Large intestine (tissue), 3 donors: ENCODE results near the gene PRDM16. TPM values are rescaled to one million over a fixed set of nuclear protein-coding genes. Genes with fewer than 3 reads are reported as not detected.

Experiments used
- DNase-seq, 2 donors: peaks; one replicate each; pipeline versions ENCODE4 v3.0.0 to v3.0.0-alpha.2; 2013
- H3K27ac ChIP-seq: one replicate; pipeline ENCODE4 v1.5.1; 2013; ENCODE audit warnings: low read length
- H3K27me3 ChIP-seq: 2 replicates; pipeline ENCODE4 v1.6.1; 2013; ENCODE audit warnings: low read length; ENCODE audit not compliant: control insufficient read depth, insufficient read depth
- H3K36me3 ChIP-seq: 2 replicates; pipeline ENCODE4 v1.6.1; 2013; ENCODE audit warnings: low read length; ENCODE audit not compliant: control insufficient read depth, insufficient read depth
- H3K4me1 ChIP-seq: one replicate; pipeline ENCODE4 v1.6.1; 2013; ENCODE audit warnings: low read length; ENCODE audit not compliant: control insufficient read depth, insufficient read depth
- H3K4me3 ChIP-seq: one replicate; pipeline ENCODE4 v1.5.1; 2013; ENCODE audit warnings: low read length
- H3K9me3 ChIP-seq: one replicate; pipeline ENCODE4 v1.6.1; 2013; ENCODE audit warnings: mild to moderate bottlenecking, low read depth, low read length, moderate library complexity; ENCODE audit not compliant: control insufficient read depth
- WGBS: methylation state at CpG from one replicate; pipeline ENCODE4 v1.1.5; 2013; ENCODE audit warnings: low lambda C conversion rate; ENCODE audit not compliant: insufficient coverage; 5-methylcytosine and 5-hydroxymethylcytosine counted together
- polyA plus RNA-seq: library from polyadenylated mRNA; unstranded; fragments of 120-200 nt; gene quantifications from one replicate; pipeline ENCODE4 v1.2.1, GENCODE V29; 2013

Gene PRDM16
- polyA plus RNA-seq, 1 donor = 20.6 TPM

GRCh38 chr1:3440711-3441409 is 371.9 kb downstream of the PRDM16 start:
- no peak overlapping the region for H3K27ac ChIP-seq
- WGBS = 80% methylated on average over 1 of the region's 20 CpGs

DNA sequence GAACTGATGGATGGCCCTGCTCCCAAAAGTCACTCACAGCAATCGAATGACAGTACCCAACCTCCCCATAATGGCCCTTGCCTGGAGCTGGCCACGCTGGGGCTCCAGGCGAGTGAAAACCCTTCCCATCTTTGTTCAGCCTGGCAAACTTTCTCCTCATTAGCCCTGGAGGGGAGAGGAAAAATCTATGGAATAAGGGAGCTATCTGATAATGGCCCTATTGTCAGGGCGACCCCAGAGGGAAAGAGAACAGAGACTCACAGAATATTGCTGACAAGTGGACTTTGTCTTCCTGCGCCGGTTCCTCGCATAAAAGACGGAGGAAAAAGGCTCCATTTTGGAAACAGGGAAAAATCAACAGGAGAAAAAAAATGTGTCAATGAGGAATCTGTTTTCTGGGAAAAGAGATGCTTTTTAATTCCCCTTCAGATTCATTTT is 372.4 kb downstream of the PRDM16 start:
- peak in 1 of 2 donors; percentile 30 for DNase-seq
- Histone ChIP-seq H3K4me1 (no peaks in the 10 kb centered on the region), H3K36me3 (no peaks in the 10 kb centered on the region), H3K27me3 (peaks cover 8% of the 10 kb centered on the region), H3K9me3 (no peaks in the 10 kb centered on the region), H3K27ac (no peak overlapping the region), H3K4me3 (no peak overlapping the region)
- WGBS = 4% methylated on average over 3 of the region's 8 CpGs

More at GRCh38 chr1:3440711-3441409, 371.9 kb downstream of the PRDM16 start:
- H3K36me3 ChIP-seq = no peaks in the 10 kb centered on the region
- DNase-seq = no peak
- no peak overlapping the region for H3K4me3 ChIP-seq
- H3K9me3 ChIP-seq = no peaks in the 10 kb centered on the region
- H3K27me3 ChIP-seq = peaks cover 8% of the 10 kb centered on the region
- H3K4me1 ChIP-seq = no peaks in the 10 kb centered on the region

DNA sequence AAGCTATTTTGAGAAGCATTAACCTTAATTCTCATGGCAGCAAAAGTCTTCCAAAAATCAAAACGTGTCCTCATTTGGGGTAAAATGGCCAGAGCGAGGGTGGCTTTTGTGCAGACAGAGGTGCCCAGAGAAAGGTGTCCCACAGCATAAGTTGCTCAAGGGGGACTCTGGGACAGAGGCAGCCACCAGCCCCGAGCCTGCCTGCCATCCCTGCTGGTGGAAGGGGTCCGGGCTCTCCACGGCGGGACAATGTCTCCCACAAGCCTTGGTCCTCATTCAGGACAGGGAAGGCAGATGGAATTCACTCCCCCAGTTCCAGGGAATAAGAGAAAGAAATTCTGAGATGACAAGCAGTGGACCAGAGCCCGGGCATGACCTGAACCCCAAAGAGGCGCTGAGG is 372.9 kb downstream of the PRDM16 start:
- WGBS = no CpG with 5 or more reads among the region's 8 CpGs
- H3K36me3 ChIP-seq = no peaks in the 10 kb centered on the region
- H3K27ac ChIP-seq = no peak overlapping the region
- H3K4me3 ChIP-seq = no peak overlapping the region
- no peak for DNase-seq
- H3K9me3 ChIP-seq = no peaks in the 10 kb centered on the region
- H3K4me1 ChIP-seq = no peaks in the 10 kb centered on the region
- H3K27me3 ChIP-seq = peaks cover 8% of the 10 kb centered on the region

DNA sequence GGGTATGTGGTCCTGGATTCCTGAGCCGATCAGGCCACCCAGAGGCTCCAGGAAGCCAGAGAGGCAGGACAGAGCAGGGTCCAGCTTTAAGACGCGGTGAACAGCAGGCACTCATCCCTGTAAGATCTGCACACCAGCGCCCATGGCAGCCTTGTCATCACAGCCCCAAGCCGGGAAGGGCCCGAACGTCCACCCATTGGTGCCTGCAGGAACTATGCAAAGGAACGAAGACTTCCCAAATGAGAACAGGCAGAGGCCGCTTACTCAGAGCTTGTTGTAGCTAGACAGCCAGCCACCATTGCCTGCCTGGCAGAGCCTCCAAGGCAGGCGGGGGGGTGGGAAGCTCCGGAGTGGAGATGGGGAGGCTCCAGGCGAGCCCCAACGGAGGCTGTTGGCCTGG is 373.3 kb downstream of the PRDM16 start:
- WGBS = no CpG with 5 or more reads among the region's 13 CpGs
- Histone ChIP-seq H3K4me3 (no peak overlapping the region), H3K27me3 (peaks cover 8% of the 10 kb centered on the region), H3K4me1 (no peaks in the 10 kb centered on the region), H3K9me3 (no peaks in the 10 kb centered on the region), H3K36me3 (no peaks in the 10 kb centered on the region), H3K27ac (no peak overlapping the region)
- no peak for DNase-seq

DNA sequence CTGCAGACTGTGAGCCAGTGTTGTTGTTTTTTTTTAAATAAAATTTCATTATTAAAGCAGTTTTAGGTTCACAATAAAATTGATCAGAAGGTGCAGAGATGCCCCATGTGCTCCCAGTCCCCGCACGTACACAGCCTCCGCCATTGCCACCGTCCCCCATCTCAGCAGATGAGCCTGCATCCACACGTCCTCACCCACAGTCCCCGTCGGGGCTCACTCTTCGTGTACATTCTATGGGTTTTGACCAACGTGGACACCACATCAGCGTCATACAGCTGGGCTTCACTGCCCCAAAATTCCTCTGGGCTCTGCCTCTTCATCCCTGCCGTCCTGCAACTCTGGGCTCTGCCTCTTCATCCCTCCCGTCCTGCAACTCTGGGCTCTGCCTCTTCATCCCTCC is 373.9 kb downstream of the PRDM16 start:
- WGBS = no CpG with 5 or more reads among the region's 12 CpGs
- Histone ChIP-seq H3K4me3 (no peak overlapping the region), H3K36me3 (no peaks in the 10 kb centered on the region), H3K9me3 (no peaks in the 10 kb centered on the region), H3K27me3 (peaks cover 8% of the 10 kb centered on the region), H3K4me1 (no peaks in the 10 kb centered on the region), H3K27ac (no peak overlapping the region)
- no peak for DNase-seq

GRCh38 chr1:3443807-3444206 is 374.8 kb downstream of the PRDM16 start:
- 70% methylated on average over 2 of the region's 7 CpGs for WGBS
- peaks cover 8% of the 10 kb centered on the region for H3K27me3 ChIP-seq
- no peak for DNase-seq
- no peaks in the 10 kb centered on the region for H3K4me1 ChIP-seq
- H3K4me3 ChIP-seq = no peak overlapping the region
- H3K27ac ChIP-seq = no peak overlapping the region
- H3K36me3 ChIP-seq = no peaks in the 10 kb centered on the region
- H3K9me3 ChIP-seq = no peaks in the 10 kb centered on the region

- no CpG with 5 or more reads among the region's 18 CpGs for WGBS
- no peak overlapping the region for H3K27ac ChIP-seq
- H3K4me3 ChIP-seq = no peak overlapping the region
- peaks cover 8% of the 10 kb centered on the region for H3K27me3 ChIP-seq
- no peaks in the 10 kb centered on the region for H3K4me1 ChIP-seq
- H3K9me3 ChIP-seq = no peaks in the 10 kb centered on the region
- H3K36me3 ChIP-seq = no peaks in the 10 kb centered on the region
- no peak for DNase-seq
Measured at GRCh38 chr1:3444298-3444697, 375.3 kb downstream of the PRDM16 start.

DNA sequence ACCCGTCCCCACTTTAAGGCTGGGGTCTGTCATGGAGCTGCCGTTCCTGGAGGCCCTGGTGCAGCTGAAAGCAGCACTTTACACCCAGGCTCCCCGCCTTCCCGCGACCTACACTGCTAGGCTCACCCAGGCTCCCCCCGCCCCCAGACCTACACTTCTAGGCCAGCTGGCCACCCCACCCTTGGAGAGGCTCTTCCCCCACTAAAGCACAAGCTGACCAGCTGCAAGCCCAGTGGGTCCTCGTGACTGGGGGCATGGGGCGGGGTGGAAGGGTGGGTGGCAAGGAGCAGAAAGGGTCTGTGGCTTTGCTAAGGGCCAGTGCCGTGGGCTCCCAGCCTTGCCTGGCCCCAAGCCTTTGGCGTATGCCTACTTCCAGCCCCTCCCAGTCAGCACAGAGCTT is 375.7 kb downstream of the PRDM16 start:
- DNase-seq = no peak
- WGBS = no CpG with 5 or more reads among the region's 10 CpGs
- H3K27me3 ChIP-seq = peaks cover 8% of the 10 kb centered on the region
- no peak overlapping the region for H3K27ac ChIP-seq
- H3K36me3 ChIP-seq = no peaks in the 10 kb centered on the region
- H3K9me3 ChIP-seq = no peaks in the 10 kb centered on the region
- no peak overlapping the region for H3K4me3 ChIP-seq
- H3K4me1 ChIP-seq = no peaks in the 10 kb centered on the region

GRCh38 chr1:3450202-3450863 is 381.3 kb downstream of the PRDM16 start:
- H3K4me3 ChIP-seq = no peak overlapping the region
- no peaks in the 10 kb centered on the region for H3K9me3 ChIP-seq
- H3K27ac ChIP-seq = no peak overlapping the region
- 100% methylated on average over 3 of the region's 9 CpGs for WGBS
- H3K36me3 ChIP-seq = no peaks in the 10 kb centered on the region
- no peak for DNase-seq
- H3K4me1 ChIP-seq = peaks cover 16% of the 10 kb centered on the region
- H3K27me3 ChIP-seq = peaks cover 4% of the 10 kb centered on the region

- WGBS = no CpG with 5 or more reads among the region's 12 CpGs
- H3K27me3 ChIP-seq = peaks cover 4% of the 10 kb centered on the region
- H3K9me3 ChIP-seq = no peaks in the 10 kb centered on the region
- no peak overlapping the region for H3K27ac ChIP-seq
- H3K4me3 ChIP-seq = no peak overlapping the region
- DNase-seq = no peak
- H3K36me3 ChIP-seq = no peaks in the 10 kb centered on the region
- H3K4me1 ChIP-seq = peaks cover 22% of the 10 kb centered on the region
Measured at GRCh38 chr1:3450983-3451382, 382.0 kb downstream of the PRDM16 start.
